A549 treated with Hydrocortisone at 1 μM for 4 hours (cell line): ENCODE measurements around the gene GRID1. TPM values are rescaled to one million over a fixed set of nuclear protein-coding genes. Genes with fewer than 3 reads are reported as not detected.

Source experiments
- total RNA-seq: library from RNA; stranded (reverse); fragments of 200-300 nt; extraction: Qiagen RNA extraction; gene quantifications from 5 replicates; pipeline ENCODE4 v1.2.3, GENCODE V29; 2022

Gene GRID1
- total RNA-seq: 0.21 to 0.39 TPM (median 0.25 TPM) in 5 replicates

DNA sequence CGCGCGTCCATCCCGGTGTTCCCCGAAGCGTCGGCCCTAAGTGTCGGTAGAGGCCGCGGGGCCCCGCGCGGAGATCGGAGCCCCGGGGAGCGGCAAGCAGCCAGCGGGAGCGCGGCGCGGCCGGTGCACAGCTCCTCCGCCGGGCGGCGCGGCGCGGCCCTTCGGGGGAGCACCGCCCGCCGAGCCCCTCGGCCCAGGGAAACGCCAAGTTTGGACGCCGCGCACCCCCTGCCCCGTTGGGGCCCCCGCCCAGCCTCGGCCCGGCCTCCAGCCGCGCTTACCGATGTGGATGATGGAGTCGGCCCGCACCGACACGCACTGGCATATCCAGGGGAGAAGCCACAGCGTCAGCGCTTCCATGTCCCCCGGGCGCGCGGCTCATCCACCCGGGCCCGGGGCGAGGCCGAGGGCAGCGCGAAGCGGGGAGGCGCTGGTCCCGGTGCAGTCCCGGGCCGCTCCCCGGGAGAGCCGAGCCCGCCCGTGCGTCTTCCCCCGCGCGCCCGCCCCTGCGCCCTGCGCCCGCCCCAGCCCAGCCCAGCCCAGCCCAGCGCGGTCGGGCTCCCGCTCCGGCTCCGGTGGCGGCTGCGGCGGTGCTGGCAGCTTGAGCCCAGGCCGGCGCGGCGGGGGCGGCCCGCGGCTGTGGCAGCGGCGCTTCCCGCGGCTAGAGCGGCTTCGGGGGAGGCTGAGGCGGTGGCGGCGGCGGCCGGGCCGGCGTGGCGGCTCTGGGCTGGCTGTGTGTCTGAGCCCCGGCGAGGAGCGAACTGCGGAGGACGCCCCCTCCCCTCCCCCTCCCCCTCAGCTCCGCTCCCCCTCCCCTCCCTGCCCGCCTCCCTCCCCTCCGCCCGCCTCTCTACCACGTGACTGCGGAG is at the start of gene GRID1:
Gene GRID1, minus strand, starts transcription at position 763 of the 869 bp plus-strand sequence.

Other genes starting within 250 kb of the GRID1 start
- 14.2 to 20.1 TPM (median 15.2 TPM) in 5 replicates for gene WAPL, start 155.0 kb upstream of the GRID1 start, total RNA-seq